Thyroid gland (tissue), 4 donors: Measurements from ENCODE around the gene TEX28.

Experiments used
- CTCF ChIP-seq, 6 experiments: fragments of 200-600 bp in 3 of 6; fragments of 450-650 bp in 3 of 6; sonication (generic) in 3 of 6; IDR thresholded peaks; one replicate each; pipeline ENCODE4 v1.5.1; 2016 to 2019; ENCODE audit warnings: antibody characterized with exemption in 6 of 6, mild to moderate bottlenecking in 2 of 6, inconsistent platforms in 1 of 6, moderate library complexity in 1 of 6
- POLR2A ChIP-seq, 2 donors: fragments of 450-650 bp; IDR thresholded peaks; one replicate each; pipeline ENCODE4 v1.6.1; 2017; ENCODE audit warnings: antibody characterized with exemption in 2 of 2, mild to moderate bottlenecking in 2 of 2, moderate library complexity in 1 of 2

- TF ChIP-seq CTCF (IDR thresholded peaks at IDR 0.05) (no peak), POLR2A (IDR thresholded peaks at IDR 0.05) (no peak)
Observed at GRCh38 chrX:154303476-154303875, 8.6 kb upstream of the TEX28 start.
